Stimulated activated CD4-positive, alpha-beta T cell treated with anti-CD3 and anti-CD28 coated beads, TNF-alpha, amount 100 ng/mL, for 1 hour (primary cell): ENCODE results near the gene PHEX.

Experiments used
- DNase-seq, 3 donors: peaks; one replicate each; pipeline ENCODE4 v3.0.0-alpha.2; 2020; ENCODE audit warnings: low read depth in 3 of 3, low spot score in 1 of 3

Gene PHEX

DNA sequence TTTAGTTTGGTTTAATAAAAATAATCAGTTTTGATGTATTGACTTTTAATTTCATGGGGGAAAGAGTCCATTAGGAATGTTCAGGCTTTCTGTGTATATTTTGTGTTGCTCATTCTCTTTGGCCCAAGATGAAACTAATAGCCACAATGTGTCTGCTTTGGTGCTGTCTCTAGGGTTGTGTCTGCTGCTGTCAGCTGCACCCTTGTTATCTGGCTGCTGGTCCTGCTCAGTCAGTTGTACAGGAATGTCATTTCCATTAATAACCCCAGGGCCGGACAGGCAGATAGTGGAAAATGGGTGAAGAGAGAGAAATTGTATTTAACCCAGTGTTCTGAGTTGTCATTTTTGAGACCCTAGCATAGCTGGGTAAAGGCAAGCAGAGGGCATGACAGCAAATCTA is 115.1 kb downstream of the PHEX start:
- DNase-seq, result no peak

DNA sequence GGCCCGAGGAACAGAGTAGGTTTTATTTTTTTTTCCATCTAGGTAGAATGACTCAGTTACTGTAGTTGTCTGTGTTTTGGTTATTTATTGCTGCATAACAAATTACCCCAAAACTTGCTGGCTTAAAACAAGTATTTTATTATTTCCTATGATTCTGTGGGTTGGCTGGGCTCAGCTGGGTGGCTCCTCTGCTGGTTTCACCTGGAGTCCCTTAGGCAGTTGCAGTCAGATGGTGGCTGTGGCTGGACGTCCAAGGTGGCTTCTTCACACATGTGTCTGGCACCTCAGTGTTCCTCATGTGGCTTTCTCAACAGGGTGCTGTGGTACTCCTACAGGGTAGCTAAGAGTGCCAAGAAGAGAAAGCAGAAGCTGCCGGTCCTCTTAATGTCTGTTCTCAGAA is 115.8 kb downstream of the PHEX start:
- no peak for DNase-seq

GRCh38 chrX:22148565-22148964 is 116.4 kb downstream of the PHEX start:
- DNase-seq, result no peak

- DNase-seq, result no peak
Measured at GRCh38 chrX:22150371-22150770, 118.2 kb downstream of the PHEX start.

DNA sequence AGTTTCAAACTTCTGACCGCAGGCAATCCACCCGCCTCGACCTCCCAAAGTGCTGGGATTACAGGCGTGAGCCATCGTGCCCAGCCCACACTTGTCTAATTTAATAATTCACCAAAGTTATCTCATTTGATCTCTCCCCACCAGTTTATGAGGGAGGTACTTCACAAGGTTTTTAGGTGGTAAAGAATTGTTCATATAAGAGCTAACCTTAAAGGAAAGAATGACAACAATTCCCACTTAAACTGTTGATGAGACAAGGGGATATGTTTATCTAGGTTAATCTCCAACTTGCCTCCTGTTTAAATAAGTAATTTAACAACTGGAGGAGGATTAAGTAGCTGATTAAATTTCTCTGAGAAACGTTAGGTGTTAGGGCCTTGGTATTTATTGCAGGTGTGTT is 123.0 kb downstream of the PHEX start:
- DNase-seq, result no peak

- no peak for DNase-seq
Measured at GRCh38 chrX:22159071-22159470, 126.9 kb downstream of the PHEX start.

GRCh38 chrX:22163326-22163725 is 131.2 kb downstream of the PHEX start:
- DNase-seq, result no peak

- no peak for DNase-seq
Measured at GRCh38 chrX:22164770-22165388, 132.8 kb downstream of the PHEX start.

DNA sequence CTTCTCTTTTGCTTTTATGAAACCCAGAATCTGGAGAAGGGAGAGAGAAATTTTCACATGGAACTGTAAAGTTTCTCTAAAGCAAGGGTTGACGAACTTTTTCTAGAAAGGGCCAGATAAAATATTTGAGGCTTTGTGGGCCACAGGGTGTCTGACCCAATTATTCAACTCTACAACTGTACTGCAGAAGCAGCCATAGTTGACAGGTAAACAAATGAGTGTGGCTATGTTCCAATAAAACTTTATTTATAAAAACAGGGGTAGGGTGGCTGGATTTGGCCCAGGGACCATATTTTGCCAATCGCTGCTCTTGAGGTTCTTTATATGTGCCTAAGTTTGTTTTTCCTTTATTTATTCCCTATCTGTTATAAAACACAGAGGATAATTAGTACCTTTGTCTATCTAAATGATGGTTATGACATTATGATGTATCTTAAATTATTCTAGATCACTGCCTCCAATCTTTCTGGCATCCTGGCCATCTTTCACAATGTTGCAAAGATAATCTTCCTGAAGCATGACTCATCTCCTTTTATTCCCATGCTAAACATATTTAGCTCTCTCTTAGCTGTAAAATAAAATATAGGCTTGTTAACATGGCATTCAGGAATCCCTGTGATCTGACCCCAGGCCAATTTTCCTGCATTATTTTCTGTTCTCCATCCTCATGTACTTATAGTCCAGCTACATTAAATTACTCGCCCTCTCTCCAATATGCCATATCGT is 133.8 kb downstream of the PHEX start:
- DNase-seq, result no peak

DNA sequence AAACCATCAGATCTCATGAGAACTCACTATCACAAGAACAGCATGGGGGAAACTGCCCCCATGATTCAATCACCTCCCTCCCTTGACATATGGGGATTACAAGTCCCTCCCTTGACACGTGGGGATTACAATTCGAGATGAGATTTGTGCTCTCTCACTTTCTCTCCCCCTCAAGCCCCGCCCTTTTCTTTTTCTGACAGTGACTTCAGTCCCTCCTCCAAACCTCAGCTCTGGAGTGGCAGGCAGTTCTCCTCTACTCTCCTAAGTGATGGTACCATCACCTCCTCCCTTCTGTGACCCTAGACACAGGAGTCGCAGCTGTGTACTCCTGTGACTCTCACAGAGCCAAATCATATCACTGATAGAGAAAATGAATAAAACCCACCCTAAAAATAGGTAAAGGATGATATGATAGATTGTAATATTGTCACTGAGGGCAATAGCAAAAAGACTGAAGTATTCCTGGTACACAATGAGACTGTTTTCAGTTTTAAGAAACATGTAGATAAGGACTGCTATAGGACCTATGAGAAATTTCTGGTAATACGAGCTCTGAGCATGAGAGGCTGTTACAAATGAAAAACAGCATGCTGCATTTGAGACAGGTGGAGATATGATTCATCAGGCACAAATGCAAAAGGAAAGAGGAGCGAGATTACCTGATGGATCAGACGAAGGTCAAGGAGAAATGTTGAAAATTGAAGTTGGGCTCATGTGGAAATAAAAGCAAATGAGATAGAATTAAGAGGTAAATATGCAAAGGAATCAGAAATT is 139.3 kb downstream of the PHEX start:
- DNase-seq, result no peak

DNA sequence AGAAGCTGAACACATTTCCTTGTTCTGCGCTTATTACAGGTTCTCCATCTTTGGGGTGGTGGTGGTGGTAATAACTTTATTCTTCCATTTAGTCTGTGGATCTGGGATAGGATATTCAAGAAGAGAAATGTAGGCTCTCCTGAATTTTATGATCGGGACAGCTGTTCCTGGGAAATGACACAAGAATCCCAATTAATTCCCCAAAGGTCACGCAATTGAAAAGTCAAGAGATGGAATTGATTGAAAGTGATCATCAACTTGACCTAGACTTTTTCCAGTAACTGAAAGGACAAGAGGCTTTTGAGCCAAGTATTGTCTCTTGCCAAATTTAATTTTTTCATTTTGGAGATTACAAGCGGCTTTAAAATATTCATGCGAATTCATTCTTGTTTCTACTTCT is 141.8 kb downstream of the PHEX start:
- DNase-seq, result no peak

DNA sequence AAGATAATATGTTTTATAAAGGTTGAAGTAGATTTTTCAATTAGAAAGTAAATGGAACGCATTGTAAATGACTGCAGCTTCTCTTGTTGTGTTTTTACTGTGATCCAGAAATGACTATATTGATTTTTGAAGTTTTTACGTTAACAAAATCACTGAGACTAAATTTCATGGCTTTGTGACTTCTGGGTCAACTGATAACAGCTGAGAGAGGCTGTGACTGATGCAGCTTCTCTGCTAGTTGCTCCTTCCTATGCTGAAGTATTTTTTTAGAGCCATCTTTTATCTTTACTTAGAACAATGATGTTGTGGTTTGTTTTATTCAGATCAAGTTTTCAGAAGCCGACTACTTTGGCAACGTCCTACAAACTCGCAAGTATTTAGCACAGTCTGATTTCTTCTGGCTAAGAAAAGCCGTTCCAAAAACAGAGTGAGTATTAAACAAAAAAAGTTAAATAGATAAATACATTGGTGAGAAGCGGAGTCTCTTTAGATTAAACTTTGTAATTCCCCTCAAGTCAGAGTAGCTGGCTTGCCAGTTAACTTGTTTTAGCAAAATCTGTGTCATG is 145.9 kb downstream of the PHEX start:
- no peak for DNase-seq

DNA sequence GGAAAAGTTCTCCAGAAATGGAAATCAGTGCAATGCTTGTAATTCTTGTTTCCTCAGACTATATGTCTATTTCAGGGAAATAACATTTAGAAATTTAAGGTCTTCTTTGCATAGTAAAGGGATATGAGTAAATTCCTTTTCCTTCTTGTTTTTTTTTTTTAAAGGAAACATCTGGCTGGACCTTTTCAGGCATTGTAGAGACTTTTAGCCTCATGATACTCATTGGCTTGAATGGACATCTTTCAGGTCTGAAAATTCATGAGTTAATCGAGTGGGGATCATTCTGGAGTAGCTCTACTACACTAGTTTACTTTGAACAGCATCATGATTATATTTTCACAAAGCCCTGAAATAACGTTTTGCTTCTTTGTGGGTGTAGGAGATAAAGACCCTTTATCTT is 152.0 kb downstream of the PHEX start:
- no peak for DNase-seq

- DNase-seq, result no peak
Measured at GRCh38 chrX:22186165-22186564, 154.0 kb downstream of the PHEX start.

- DNase-seq, result peak in 1 of 3 donors; percentile 25
Measured at GRCh38 chrX:22192419-22193060, 160.4 kb downstream of the PHEX start.

DNA sequence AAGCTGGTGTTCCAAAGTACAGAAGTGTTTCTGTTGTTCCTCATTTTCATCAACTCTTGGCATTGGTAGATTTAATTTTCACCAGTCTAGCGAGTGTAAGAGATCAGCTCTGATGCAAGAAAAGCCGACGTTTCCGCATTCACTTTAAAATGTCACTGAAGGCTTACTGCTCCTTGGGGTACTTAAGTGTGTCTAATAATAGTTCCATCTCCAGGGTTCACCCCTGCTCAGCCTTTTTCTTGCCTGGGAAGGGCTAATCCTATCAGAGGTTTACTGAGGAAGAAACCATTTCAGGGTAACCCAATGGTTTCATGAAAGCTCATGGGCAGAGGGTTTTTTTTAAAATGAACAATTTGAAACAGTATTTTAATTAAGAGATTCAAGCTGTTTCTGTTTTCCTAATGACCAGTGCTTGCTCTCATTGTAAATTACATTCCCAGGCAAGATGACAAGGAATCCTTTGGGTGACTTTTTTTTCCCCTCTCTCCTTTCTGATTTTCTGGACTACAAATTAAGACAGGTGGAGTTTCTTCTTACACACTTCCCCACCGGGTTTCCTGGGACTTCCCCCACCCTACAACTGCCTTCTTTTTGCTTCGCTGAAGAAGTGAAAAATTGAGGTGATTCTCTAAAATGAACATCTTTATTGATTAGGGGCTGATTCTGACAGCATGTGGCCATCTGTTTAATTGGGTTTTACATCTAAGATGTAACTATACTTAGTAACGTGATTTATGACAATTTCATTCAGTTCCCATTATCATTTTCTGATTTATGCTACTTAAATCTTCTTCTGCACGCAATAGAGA is 161.9 kb downstream of the PHEX start:
- DNase-seq, result no peak

DNA sequence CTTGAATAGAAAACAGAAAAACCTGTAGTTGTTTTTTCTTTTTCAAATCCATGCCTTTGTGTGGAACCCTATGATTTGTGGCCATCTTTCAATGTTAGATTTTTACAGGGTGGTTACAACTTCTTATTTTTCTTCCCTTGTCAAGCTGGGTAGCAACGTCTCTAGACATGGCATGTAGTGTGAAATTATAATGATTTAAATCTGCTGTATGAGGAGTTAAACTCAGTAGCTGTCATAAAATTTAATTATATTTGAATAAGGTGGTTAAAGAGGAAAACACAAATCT is 162.5 kb downstream of the PHEX start:
- no peak for DNase-seq

DNA sequence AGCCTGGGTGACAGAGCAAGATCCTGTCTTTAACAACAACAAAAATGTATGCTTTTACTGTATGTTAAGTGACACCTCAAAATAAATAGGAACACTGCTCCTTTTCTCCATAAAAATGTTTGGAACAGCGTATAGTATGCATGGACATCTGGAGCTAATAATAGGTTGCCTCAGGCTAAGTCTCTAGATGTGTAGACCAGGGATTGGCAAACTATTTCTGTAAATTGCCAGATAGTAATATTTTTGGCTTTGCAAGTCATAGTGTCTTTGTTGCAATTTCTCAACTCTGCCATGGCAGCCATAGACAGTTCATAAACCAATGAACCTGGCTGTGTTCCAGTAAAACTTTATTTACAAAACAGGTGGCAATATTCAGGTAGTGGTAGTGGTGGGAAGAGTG is 164.0 kb downstream of the PHEX start:
- DNase-seq, result no peak

GRCh38 chrX:22202251-22202650 is 170.1 kb downstream of the PHEX start:
- no peak for DNase-seq

DNA sequence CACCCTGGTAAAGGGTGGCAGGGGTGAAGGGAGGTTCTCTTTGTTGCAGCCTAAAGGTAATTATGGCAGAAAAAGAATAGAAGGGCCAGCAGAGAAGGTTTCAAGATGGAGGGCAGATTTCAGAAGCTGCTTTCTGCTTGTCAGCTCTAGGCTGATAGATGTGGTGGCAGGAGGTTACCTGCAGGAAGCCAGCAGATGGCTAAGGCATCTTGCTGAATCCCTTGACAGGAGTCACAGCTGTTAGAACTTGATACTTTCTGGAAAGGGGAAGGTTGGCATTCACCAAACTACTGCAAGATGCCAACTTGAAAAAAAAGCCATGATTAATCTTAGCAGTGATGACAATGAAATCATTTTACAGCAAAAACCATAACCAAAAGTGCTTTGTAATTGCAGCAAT is 171.1 kb downstream of the PHEX start:
- no peak for DNase-seq

DNA sequence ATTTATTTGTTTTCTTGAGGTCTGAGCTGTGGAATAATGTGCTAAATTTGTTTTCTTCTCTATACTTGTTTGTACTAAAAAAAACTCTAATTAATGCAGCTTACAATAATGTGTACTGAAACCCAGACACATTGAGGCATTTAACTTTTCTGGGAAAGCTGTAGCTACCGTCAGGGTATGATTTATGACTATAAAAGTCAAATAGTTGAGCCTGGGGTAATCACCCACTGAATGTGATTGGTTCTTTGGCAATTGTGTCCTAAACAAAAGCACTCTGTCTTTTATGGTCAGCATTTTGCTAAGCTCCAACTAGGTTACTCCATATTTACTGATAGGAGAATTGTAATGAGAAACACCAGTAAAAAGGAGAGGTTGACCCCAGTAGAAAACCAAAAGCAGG is 174.7 kb downstream of the PHEX start:
- no peak for DNase-seq
